CD4-positive, alpha-beta T cell treated with Interleukin-6 for 4 hours (primary cell): ENCODE results near the gene APOBEC3F.
"Not testable (repeated sequence)": the region's sequence is repeated elsewhere in the genome, so short reads cannot be mapped to it uniquely, and the experiment has no call there.

Experiments used
- DNase-seq: peaks from one replicate; pipeline ENCODE4 v3.0.0-alpha.2; 2020; ENCODE audit warnings: mixed read lengths

The APOBEC3F gene

DNA sequence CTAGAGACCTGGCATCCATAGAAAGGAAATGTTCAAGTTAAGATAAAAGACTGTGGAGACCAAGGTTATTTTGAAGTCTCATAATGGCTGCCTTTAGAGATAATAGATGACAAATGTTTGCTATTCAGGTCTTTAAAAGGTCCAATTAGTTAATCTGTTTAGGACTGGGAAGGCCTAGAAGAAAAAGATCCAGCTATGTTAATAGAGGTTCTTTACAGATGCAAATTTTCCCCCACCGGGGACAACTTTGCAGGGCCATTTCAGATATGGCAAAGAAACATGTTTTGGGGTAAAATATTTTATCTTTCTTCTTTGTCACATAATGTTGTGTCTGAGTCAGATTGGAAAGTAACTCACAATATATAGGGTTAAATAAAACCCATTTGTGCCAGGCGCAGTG is 33.3 kb downstream of the APOBEC3F start:
- no peak for DNase-seq

GRCh38 chr22:39076155-39077025 is 35.7 kb downstream of the APOBEC3F start:
- DNase-seq: not testable (repeated sequence)

DNA sequence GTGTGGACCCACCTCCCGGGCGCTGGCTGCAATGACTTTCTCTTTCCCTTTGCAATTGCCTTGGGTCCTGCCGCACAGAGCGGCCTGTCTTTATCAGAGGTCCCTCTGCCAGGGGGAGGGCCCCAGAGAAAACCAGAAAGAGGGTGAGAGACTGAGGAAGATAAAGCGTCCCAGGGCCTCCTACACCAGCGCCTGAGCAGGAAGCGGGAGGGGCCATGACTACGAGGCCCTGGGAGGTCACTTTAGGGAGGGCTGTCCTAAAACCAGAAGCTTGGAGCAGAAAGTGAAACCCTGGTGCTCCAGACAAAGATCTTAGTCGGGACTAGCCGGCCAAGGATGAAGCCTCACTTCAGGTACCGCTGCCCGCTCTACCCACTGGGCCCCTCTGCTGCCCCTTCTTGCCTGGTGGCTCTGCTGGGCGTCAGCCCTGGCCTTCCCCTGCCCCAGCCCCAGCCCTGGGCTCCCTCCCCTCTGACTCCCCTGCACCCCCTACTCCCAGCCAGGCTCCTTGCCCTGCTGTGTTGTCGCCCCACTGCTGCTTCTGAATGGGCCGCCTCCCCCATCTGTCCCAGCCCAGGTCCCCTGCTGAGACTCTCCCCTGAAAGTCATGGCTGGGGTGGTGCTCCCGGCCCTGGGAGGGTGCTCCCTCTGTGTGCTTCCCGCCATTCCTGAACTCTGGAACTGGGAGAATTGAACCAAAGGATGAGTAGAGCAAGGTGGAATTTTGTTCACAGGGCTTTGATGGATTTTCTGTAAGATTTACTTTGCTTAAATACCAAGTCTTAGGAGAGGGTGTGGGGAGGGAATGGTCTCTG is 36.6 kb downstream of the APOBEC3F start, which contains the start of gene APOBEC3G:
TSS of gene APOBEC3G (plus strand) at position 250 of the 815 bp plus-strand sequence. CDS start at position 337, 87 bp downstream.
- DNase-seq: peak; percentile 66

- DNase-seq: not testable (repeated sequence)
Observed at GRCh38 chr22:39077912-39078311, 37.2 kb downstream of the APOBEC3F start.

- no peak for DNase-seq
Observed at GRCh38 chr22:39078329-39078728, 37.7 kb downstream of the APOBEC3F start.

DNA sequence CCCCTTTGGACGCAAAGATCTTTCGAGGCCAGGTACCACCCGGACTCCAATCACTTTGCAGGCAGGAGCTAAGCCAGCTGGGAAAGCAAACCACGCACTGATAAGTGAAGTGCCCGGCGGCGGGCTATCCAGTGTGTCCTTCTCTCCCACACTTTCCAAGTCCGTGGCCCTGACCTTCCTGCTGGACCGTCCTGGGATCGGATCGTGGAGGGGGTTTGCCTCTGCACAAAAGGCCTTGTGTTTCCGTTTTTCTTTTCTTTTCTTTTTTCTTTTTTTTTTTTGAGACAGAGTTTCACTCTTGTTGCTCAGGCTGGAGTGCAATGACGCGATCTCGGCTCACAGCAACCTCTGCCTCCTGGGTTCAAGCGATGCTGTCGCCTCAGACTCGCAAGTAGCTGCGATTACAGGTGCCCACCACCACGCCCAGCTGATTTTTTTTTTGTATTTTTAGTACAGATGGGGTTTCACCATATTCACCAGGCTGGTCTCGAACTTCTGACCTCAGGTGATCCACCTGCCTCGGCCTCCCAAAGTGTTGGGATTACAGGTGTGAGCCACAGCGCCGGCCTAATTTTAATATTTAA is 38.5 kb downstream of the APOBEC3F start:
- not testable (repeated sequence) for DNase-seq

GRCh38 chr22:39080052-39080762 is 39.5 kb downstream of the APOBEC3F start:
- no peak for DNase-seq

- no peak for DNase-seq
Observed at GRCh38 chr22:39081016-39081415, 40.4 kb downstream of the APOBEC3F start.

- no peak for DNase-seq
Observed at GRCh38 chr22:39081598-39081997, 40.9 kb downstream of the APOBEC3F start.

- DNase-seq: no peak
Observed at GRCh38 chr22:39083212-39084165, 42.8 kb downstream of the APOBEC3F start.

GRCh38 chr22:39084666-39085065 is 44.0 kb downstream of the APOBEC3F start:
- DNase-seq: no peak

- DNase-seq: no peak
Observed at GRCh38 chr22:39087098-39087497, 46.4 kb downstream of the APOBEC3F start.

DNA sequence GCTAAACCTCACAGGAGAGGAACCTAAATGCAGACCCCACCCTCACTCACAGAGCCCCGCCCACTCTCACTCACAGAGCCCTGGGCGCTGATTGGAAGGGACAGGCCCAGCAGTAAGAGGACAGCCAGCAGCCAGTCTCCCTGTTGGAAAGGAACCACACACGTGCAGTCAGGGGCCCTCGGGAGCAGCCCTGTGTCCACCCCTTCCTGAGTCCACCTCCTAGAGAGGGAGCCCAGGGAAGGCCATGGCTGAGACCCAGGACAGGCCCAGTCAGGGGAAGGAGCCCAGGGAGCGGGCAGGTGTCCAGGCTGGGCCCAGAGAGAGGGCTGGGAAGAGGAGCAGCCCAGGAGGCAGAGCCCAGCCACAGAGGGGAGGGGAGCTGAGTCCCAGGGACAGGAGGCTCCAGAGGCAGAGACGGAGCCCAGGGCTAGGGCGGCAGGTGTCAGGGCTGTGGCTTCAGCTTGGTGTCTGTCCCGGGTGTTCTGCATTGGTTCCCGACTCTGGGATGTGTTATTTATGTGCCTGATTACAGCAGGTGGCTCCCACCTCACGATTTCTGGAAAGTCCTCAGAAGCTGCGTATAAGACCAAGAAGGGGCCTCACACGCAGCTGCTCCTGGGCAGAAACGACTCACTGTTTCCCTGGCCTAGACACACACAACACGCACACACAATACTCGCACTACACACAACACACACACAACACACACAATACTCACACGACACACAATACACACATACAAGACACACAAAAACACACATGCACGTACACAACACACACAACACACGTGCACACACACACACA is 47.4 kb downstream of the APOBEC3F start:
- no peak for DNase-seq

DNA sequence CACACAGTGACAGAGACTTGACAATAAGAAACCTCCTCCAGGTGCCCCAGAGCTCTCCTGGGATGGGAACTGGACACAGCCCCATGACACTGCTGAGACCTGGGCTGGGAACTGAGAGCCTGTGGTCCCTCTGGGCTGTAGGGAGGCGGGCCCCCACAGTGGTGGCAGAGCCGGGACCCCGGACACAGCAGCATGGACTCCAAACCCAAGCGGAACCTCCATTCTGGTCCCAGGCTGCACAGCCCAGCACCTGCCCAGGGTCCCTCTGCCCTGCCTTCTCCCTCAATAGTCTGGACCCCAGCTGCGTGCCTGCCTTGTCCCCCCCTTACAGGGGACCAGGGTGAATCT is 48.0 kb downstream of the APOBEC3F start:
- DNase-seq: no peak

DNA sequence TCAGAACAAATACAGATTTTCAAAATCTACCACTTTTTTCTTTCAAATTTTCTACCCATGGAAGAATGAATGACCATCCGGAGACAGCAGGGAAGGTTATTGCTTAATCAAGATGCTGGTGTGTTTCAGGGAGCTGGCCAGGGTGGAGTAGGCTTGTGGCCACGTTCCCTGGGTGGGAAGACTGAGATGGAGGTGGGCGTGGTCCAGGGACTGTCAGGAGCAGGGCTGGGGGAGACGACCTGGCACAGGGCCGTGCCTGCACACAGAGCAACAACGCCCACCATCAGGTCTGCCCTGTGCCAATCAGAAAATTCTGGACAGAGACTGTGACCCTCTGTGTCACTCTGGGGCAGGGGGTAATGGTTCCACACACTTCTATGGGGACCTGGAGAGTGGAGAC is 49.3 kb downstream of the APOBEC3F start:
- DNase-seq: no peak

GRCh38 chr22:39090426-39091064 is 49.9 kb downstream of the APOBEC3F start:
- peak; percentile 90 for DNase-seq

GRCh38 chr22:39091126-39092081 is 50.7 kb downstream of the APOBEC3F start:
- DNase-seq: no peak

DNA sequence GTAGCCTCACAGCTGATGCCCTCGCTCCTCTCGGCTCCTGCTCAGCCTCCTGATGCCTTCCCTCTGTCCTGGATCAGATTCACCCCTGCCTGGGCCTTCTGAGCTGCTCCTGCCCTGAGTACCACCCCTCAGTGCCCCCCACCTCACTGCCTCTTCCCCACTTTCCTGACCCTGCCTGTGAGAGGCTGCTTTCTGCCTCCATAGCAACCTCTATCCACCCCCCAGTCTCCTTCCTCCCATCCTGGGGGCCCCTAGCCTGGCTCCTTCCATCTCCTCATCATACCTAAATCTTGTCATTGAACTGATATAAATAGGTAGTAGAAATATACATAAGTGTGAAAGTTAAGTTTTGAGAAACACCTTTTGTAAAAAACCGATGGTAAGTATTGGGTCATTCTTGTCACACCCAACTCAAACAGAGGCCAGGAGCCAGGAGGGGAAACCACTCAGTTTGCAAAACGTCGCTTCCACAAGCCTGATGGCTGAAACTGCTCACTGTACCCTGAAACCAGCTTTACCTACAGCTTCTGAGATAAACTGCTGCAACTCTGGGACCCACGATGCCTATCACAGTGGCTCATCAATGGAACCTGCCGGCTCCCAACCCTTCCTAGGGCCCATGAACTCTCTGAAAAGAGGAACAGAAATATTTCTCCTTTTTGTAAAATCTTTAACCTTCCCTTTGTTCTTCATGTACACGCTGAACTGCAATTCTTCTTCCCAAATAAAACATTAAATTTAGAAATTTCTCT is 51.6 kb downstream of the APOBEC3F start:
- peak; percentile 24 for DNase-seq
